Ovary (tissue), 3 donors: ENCODE measurements around the gene GPATCH8.

Experiments
- EP300 ChIP-seq: sonication (generic); formaldehyde crosslinking; IDR thresholded peaks from one replicate; pipeline ENCODE4 v1.6.1; 2017; ENCODE audit warnings: antibody characterized with exemption
- POLR2A ChIP-seq: fragments of 450-650 bp; IDR thresholded peaks from one replicate; pipeline ENCODE4 v1.6.1; 2017; ENCODE audit warnings: antibody characterized with exemption, mild to moderate bottlenecking, moderate library complexity
- TF ChIP-seq, protein P1 (sequence below), 3 donors: fragments of 450-650 bp in 2 of 3; fragments of 200-600 bp in 1 of 3; IDR thresholded peaks; one replicate each; pipeline versions ENCODE4 v1.5.1 to v1.8.0; 2016 to 2022; ENCODE audit warnings: antibody characterized with exemption in 3 of 3, mild to moderate bottlenecking in 1 of 3
- donor health status: DM: no; HTN: no; CAD: no.

GRCh38 chr17:44493339-44493738, 9.9 kb downstream of the GPATCH8 start:
- TF ChIP-seq, protein P1, sequence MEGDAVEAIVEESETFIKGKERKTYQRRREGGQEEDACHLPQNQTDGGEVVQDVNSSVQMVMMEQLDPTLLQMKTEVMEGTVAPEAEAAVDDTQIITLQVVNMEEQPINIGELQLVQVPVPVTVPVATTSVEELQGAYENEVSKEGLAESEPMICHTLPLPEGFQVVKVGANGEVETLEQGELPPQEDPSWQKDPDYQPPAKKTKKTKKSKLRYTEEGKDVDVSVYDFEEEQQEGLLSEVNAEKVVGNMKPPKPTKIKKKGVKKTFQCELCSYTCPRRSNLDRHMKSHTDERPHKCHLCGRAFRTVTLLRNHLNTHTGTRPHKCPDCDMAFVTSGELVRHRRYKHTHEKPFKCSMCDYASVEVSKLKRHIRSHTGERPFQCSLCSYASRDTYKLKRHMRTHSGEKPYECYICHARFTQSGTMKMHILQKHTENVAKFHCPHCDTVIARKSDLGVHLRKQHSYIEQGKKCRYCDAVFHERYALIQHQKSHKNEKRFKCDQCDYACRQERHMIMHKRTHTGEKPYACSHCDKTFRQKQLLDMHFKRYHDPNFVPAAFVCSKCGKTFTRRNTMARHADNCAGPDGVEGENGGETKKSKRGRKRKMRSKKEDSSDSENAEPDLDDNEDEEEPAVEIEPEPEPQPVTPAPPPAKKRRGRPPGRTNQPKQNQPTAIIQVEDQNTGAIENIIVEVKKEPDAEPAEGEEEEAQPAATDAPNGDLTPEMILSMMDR (IDR thresholded peaks at IDR 0.05): no peak
- TF ChIP-seq EP300 (no peak), POLR2A (no peak)
